Lower lobe of right lung (tissue), 2 donors: ENCODE measurements around the gene RAB27B. TPM values are rescaled to one million over a fixed set of nuclear protein-coding genes. Genes with fewer than 3 reads are reported as not detected.

Experiments
- ATAC-seq, 2 donors: fragments of 200-7000 bp; cut with Tn5 transposase; one replicate each; pipeline ENCODE4 v1.9.1; 2020 to 2022; ENCODE audit warnings: mild to moderate bottlenecking in 2 of 2, moderate library complexity in 2 of 2
- DNase-seq: peaks from one replicate; pipeline ENCODE4 v3.0.0-alpha.2; 2020
- H3K27ac ChIP-seq: fragments of 200-600 bp; one replicate; pipeline ENCODE4 v1.8.0; 2022
- H3K27me3 ChIP-seq: fragments of 200-600 bp; one replicate; pipeline ENCODE4 v1.8.0; 2022; ENCODE audit warnings: low read depth
- H3K36me3 ChIP-seq: fragments of 200-600 bp; one replicate; pipeline ENCODE4 v1.8.0; 2022; ENCODE audit warnings: mild to moderate bottlenecking
- H3K4me1 ChIP-seq: fragments of 200-600 bp; one replicate; pipeline ENCODE4 v1.8.0; 2022
- H3K4me3 ChIP-seq: fragments of 200-600 bp; one replicate; pipeline ENCODE4 v1.8.0; 2022; ENCODE audit warnings: mild to moderate bottlenecking
- H3K9me3 ChIP-seq: fragments of 200-600 bp; one replicate; pipeline ENCODE4 v1.8.0; 2022
- intact Hi-C: fragments of 100-400 bp; cut with DNase I; formaldehyde crosslinking; loops from one replicate; pipeline ENCODE4 v1.11.0; 2022
- total RNA-seq: library from RNA; stranded (reverse); fragmentation: NEBNext Ultra II Directional; extraction: Animal tissue kit (Norgen Biotek cat#: 25700); gene quantifications from one replicate; pipeline ENCODE4 v1.2.1, GENCODE V29; 2021
- TF ChIP-seq, protein P1 (sequence below): fragments of 200-600 bp; IDR thresholded peaks from one replicate; pipeline ENCODE4 v1.8.0; 2022; ENCODE audit warnings: antibody characterized with exemption, mild to moderate bottlenecking
- donor health status: DM: no; HTN: yes; CAD: no; lungs with severe emphysema.

RAB27B gene
- total RNA-seq, 1 donor from 2014 or later, result 20.1 TPM

DNA sequence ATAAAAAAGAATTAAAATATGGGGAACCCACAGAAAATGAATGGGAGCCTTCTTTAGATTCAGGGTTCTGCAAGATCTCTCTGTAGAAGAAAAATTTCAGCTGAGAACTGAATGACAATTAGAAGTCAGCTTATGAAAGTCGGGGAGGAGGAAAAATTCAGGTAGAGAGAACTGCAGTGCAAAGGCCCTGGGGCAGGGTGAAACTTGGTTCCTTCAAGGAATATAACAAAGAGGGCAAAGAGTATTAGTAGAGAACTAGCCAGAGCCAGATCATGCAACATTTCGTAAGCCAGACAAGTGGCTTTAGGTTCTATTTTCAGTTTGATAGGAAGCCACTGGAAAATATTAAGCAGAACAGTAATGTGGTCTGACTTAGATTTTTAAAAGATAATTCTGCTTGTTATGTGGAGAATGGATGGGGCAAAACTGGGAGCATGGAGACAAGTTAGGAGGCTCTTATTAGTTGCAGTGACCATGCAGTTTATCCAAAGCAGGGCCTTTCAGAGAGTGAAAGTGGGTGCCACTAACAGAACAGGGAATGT is 27.9 kb downstream of the RAB27B start:
- H3K4me1 ChIP-seq, result no peaks in the 10 kb centered on the region
- intact Hi-C loops, result no loop called here
- TF ChIP-seq, protein P1, sequence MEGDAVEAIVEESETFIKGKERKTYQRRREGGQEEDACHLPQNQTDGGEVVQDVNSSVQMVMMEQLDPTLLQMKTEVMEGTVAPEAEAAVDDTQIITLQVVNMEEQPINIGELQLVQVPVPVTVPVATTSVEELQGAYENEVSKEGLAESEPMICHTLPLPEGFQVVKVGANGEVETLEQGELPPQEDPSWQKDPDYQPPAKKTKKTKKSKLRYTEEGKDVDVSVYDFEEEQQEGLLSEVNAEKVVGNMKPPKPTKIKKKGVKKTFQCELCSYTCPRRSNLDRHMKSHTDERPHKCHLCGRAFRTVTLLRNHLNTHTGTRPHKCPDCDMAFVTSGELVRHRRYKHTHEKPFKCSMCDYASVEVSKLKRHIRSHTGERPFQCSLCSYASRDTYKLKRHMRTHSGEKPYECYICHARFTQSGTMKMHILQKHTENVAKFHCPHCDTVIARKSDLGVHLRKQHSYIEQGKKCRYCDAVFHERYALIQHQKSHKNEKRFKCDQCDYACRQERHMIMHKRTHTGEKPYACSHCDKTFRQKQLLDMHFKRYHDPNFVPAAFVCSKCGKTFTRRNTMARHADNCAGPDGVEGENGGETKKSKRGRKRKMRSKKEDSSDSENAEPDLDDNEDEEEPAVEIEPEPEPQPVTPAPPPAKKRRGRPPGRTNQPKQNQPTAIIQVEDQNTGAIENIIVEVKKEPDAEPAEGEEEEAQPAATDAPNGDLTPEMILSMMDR, result no peak
- no peaks in the 10 kb centered on the region for H3K27me3 ChIP-seq
- no peaks in the 10 kb centered on the region for H3K9me3 ChIP-seq
- no peak overlapping the region for H3K4me3 ChIP-seq
- ATAC-seq (no peak), DNase-seq (no peak)
- H3K27ac ChIP-seq, result no peak overlapping the region
- H3K36me3 ChIP-seq, result no peaks in the 10 kb centered on the region

DNA sequence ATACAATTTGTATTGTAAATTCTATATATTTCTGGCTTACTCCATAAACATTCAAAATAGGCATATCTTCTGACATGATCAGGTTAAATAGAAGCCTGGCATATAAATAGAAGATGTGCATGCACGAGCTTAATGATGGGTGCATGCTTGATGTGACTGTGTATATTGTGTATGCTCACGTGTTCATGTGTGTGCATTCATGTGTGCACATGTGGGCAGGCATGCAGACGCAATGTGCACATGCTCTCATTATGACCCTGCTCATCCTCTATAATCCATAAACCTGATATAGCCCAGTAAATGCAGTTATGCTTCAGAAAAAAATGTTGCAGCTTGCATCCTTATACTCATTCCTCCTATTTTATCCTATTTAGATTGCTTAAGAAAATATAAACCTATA is 29.2 kb downstream of the RAB27B start:
- no peaks in the 10 kb centered on the region for H3K4me1 ChIP-seq
- no peaks in the 10 kb centered on the region for H3K27me3 ChIP-seq
- DNase-seq, result no peak
- intact Hi-C loops, result no loop called here
- H3K36me3 ChIP-seq, result no peaks in the 10 kb centered on the region
- no peak for ATAC-seq
- no peaks in the 10 kb centered on the region for H3K9me3 ChIP-seq
- TF ChIP-seq, protein P1, result no peak
- no peak overlapping the region for H3K4me3 ChIP-seq
- no peak overlapping the region for H3K27ac ChIP-seq

DNA sequence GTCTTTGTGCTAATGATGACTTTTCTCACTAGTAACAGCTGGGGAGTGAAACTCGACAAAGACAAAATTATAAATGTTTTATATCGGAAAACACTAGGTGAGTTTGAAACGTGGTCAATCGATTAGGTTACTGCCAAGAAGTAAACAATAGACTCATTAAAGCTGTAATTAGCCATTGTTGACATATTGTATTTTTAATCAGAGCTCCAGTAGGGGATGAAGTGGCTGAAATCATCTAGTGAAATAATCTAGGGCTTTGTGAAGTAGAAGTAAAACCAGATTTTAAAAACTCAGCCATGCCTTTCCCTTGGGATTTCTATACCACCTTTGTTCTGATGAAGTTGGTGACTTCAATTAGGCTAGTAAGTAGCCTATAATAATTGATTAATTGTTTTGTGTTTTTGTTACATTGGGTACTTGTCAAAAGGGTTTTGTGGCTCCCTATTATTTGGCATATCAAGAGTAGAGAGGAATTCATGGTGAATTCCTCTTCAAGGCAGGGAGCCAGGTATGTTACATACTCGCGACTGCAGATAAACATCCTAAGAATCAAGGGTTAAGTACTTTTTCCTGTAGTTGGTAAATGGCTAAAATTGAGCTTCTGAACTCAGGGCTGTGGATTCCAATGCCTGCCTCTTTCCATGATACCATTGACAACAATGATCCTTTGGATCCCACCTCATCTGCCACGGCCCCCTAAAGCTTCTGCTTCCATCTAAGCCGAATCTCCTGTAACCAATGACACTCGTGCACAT is 31.6 kb downstream of the RAB27B start:
- DNase-seq, result no peak
- Histone ChIP-seq H3K36me3 (no peaks in the 10 kb centered on the region), H3K9me3 (no peaks in the 10 kb centered on the region), H3K27me3 (no peaks in the 10 kb centered on the region), H3K4me3 (no peak overlapping the region), H3K27ac (no peak overlapping the region), H3K4me1 (no peaks in the 10 kb centered on the region)
- intact Hi-C loops, result no loop called here
- TF ChIP-seq, protein P1, result no peak
- no peak for ATAC-seq

DNA sequence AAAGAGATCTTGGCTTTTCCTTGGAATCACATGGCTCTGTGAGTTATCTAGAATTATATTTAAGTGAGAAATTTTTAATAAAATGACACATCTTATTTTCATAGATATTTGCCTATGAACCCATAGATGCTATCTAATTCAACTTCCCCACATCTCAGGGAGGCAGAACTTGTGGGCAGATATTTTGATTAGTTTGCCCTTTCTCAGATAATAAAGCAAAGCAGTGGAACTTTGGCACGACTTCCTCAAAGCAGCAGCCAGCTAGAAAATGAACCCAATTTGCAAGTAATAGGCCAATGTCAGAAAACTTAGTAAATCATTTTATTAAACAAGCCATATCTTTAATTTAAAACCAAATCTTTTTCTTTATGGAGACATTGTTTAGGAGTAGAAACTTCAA is 32.7 kb downstream of the RAB27B start:
- ATAC-seq, result no peak
- Histone ChIP-seq H3K4me3 (no peak overlapping the region), H3K9me3 (no peaks in the 10 kb centered on the region), H3K4me1 (no peaks in the 10 kb centered on the region), H3K27ac (no peak overlapping the region), H3K36me3 (no peaks in the 10 kb centered on the region), H3K27me3 (no peaks in the 10 kb centered on the region)
- TF ChIP-seq, protein P1, result no peak
- no peak for DNase-seq
- intact Hi-C loops, result no loop called here

DNA sequence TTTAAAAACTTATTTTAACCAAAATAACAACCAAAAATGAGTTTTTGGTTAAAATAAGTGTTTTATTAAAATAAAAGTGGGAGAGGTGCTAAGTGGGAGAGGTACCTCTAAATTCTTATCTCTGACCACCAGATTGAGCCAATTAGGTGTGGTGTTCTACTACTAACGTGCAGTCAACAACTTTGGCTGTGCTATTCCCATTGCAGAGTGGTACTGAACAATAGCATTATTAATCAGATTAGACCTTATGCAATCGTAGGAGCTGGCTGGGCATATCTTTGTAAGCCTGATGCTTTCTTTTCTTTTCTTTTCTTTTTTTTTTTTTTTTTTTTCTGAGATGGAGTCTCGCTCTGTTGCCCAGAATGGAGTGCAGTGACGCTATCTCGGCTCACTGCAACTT is 38.9 kb downstream of the RAB27B start:
- Histone ChIP-seq H3K4me1 (no peaks in the 10 kb centered on the region), H3K27me3 (no peaks in the 10 kb centered on the region), H3K4me3 (no peak overlapping the region), H3K27ac (no peak overlapping the region), H3K36me3 (no peaks in the 10 kb centered on the region), H3K9me3 (no peaks in the 10 kb centered on the region)
- TF ChIP-seq, protein P1, result no peak
- intact Hi-C loops, result no loop called here
- DNase-seq (no peak), ATAC-seq (no peak)
